HG02885 (cell line): ENCODE measurements around the gene KNOP1.

Experiments
- ATAC-seq: cut with Tn5 transposase; IDR thresholded peaks from one replicate; pipeline ENCODE4 v1.9.1; 2021; ENCODE audit warnings: mild to moderate bottlenecking; ENCODE audit not compliant: unreplicated experiment, poor library complexity

KNOP1 gene

DNA sequence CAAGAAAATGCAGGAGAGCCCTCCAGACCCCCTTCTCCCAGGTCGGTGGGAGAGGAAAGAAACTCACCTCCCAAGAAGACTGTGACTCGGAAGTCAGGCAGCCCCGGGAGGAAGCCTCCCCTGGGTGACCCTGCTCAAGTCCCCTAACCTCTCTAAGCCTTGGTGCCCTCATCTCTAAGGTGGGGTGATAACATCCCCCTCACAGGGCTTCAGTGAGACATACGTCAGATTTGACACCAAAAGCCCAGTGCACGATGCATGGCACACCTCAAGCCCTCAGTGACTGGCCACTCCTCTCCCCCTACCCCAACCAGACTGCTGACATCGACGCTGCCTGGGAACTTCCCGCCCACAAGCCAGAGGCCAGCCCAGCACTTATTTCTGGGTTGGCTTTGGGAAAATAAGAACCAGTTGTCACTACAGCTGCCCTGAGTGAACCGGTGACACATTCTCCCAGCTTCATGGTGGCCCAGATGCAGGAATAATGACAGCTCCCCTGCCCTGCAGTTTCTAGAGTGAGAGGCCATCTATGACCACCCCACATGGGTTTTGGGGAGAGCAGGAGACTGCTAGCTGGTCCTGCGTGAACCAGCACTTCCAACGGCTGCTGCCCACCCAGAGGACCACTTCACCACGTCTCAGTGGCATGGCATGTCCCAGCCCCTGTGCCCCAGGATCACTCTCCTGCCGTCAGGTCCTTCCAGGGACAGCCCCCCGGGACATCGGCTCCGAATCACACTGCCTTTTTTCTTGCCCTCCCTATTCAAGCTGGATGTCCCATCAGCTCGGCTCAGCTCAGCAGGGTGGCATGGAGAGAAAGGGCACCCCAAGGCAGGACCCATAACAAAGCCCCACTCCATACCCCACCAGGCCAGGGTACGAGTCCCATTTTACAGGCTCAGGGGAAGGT is 9.5 kb downstream of the KNOP1 start:
- ATAC-seq, result no peak

DNA sequence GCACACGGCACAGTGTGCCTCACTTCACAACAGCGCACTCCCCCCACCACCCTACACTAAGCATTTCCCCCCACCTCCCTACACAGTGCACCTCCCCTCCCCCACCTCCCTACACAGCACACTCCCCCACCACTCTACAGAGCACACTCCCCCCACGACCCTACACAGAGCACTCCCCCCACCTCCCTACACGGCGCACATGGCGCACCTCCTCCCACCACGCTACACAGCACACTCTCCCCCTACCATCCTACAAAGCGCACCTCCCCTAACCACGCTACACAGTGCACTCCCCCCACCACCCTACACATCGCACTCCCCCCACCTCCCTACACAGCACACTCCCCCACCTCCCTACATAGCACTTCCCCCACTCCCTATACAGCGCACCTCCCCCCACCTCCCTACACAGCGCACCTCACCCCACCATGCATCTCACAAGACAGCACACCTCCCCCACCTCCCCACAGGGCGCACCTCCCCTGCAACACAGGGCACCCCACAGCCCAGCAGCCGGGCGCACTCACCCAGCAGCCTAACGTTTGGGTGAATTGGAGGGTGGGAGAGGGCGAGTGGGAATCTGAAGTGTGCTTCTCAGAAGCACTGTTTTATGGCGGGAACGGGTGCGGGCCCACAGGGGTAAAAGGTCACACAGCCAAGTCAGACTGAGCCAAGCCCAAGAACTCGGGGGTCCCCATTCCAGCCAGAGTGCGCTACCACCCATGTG is 10.3 kb downstream of the KNOP1 start:
- ATAC-seq, result no peak

DNA sequence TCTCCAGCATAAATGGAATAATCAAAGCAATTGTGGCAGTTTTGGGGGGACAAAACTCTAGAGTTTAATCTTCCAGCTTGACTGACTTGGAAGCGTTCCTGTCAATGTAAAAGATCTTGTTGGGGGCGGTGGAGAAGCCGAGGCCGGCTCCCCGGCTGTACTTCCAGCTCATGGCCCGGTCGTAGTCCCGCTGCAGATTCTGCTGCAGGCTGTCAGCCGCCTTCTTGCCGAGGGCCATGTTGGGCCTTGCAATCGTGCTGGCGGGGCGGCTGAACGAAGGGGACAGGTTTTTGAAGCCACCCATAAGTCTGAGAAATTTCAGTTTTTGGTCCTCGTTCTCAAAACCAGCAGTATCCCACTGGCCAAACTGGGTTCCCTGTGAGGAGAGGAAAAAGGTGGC is 11.2 kb downstream of the KNOP1 start:
- no peak for ATAC-seq

DNA sequence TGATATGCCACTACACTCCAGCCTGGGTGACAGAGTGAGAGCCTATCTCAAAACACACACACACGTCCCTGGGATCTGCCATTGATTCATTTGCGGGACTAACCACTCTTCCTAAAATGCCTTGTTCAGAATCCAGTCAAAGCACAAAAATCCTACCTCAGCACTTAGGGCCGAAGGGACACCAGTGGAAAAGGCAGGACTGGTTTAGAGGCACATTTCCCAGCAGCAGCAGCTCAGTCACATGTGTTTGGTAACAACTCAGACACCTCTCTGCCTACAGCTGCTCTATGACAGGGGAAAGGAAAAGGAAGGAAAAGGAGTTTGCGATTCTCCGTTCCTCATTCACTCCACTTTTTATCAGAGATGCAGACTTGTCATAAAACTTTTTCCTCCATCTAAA is 12.2 kb downstream of the KNOP1 start:
- no peak for ATAC-seq

DNA sequence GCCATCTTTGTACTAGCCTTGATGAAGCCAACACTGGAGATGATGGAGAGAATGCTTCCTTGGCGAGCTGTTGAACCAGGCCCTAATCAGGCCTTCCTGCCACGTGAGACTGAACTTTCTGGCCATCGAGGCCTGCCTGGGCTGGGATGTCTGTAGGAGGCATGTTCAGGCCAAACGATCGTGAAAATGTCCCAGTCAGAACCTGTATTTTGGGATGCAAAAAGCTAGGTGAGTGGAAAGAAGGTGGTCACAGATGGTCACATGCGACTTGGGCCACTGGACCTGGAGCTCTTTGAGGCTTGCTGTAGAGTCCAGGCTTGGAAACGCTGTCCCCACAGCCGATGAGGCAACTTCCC is 12.9 kb downstream of the KNOP1 start:
- no peak for ATAC-seq

DNA sequence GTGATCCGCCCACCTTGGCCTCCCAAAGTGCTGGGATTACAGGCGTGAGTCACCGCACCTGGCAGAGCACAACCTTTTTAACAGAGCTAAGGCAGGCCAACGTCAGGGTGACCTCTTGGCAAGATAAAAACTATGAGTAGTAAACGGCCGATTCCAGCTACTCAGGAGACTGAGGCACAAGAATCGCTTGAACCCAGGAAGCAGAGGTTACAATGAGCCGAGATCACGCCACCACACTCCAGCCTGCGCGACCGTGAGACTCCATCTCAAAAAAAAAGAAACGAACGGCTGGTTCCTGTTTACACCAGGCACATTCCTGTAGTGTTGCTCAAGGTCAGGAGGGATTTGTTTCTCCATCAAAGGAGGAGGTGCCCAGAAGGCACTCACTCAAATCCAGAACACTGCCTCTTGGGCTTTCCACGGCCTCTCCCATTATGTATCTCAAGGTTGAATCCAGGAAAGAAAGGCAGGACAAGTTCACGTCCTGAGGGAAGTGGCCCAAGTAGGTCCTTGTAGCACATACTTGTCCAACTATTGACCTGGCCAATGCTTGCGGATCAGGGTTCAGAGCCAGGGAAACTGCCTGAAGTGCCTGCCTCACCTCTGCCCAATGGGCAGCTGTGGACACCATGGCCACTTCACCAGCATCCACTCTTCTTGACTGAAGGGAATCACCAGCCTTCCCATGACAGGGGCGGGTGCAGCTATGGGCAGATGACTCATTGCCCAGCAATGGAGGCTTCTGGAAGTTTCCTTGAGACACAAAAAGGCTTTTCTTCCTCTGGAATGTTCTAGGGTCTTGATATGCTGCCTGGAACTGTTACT is 13.5 kb downstream of the KNOP1 start:
- ATAC-seq, result no peak

DNA sequence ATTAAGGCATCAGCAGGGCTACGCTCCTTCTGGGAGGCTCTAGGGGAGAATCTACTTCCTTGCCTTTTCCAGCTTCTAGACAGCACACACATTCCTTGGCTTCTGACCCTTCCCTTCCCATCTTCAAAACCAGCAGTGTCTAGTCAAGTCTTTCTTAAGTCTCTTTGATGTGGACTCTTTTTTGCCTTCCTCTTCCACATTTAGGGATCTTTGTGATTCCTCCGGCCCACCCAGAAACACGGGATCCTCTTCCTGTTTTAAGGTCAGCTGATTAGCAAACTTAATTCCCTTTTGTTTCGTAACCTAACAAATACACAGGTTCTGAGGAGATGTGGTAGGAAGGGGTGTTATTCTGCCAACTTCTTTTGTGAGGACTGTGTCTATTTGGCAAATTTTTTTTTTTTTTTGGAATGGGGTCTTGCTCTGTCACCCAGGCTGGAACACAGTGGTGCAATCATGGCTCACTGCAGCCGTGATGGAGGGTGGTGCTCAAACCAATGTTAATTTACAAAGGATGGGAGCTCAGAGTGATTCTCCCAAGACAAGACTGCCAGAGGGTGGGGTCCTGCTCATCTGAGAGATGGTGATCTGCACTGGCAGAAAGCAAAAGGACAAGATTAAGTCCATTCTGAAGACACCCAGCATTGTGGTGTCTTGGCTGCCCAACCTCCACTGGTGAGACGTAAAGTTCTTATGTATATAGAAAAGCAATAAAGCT is 14.7 kb downstream of the KNOP1 start:
- ATAC-seq, result no peak

DNA sequence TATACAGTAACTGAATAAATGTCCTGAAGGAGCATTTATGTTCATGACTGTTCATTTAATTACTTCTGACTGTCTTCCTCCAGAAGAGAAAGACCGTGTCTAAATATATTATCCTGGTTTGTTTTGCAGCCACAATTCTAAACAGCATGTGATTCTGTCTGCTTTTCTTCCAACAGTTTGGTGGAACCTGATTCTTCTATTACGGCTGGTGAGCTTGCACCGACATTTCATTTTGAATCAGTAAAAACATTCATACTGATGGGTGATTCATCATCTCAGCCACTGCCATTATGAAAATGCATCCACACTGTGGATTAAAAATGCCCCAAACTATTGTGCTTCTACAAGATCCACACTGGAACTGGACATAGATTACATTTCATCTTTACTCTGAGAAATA is 16.9 kb downstream of the KNOP1 start:
- ATAC-seq, result no peak

DNA sequence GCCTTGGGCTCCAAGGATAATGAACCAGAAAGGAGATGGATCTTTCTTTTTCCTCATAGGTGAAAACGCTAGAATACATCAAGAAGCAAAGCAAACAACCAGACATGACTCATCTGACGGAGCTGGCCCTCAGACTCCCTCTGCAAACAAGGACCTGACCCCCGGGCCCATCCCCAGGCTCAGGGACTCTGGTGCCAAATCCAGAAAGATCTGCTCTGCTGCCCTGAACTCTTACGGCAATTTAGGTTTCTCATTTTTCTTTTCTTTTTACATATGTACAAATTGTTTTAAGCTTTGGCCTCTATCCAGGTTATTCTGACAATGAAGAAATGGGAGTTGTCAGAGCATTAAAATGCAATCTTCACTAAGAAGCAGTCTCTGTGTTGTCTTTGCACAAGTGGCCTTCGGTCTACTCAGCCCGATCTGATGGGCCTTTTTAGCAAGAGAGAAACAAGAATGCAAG is 17.7 kb downstream of the KNOP1 start:
- ATAC-seq, result no peak

DNA sequence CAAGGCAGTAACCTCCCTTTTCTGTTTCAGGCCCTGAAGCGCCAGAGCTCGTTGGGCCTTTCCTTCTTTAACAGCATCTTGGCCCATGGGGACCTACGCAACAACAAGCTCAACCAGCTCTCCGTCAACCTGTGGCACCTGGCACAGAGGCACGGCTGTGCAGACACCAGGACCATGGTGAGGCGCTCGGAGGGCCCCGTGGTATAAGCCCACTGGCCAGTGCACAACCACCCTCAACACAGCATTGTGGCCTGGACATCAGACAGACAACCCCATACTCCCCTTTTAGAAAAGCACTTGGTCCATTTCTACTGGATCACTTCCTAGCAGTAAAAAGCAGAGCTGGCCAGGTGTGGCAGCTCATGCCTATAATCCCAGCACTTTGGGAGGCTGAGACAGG is 18.6 kb downstream of the KNOP1 start:
- no peak for ATAC-seq

DNA sequence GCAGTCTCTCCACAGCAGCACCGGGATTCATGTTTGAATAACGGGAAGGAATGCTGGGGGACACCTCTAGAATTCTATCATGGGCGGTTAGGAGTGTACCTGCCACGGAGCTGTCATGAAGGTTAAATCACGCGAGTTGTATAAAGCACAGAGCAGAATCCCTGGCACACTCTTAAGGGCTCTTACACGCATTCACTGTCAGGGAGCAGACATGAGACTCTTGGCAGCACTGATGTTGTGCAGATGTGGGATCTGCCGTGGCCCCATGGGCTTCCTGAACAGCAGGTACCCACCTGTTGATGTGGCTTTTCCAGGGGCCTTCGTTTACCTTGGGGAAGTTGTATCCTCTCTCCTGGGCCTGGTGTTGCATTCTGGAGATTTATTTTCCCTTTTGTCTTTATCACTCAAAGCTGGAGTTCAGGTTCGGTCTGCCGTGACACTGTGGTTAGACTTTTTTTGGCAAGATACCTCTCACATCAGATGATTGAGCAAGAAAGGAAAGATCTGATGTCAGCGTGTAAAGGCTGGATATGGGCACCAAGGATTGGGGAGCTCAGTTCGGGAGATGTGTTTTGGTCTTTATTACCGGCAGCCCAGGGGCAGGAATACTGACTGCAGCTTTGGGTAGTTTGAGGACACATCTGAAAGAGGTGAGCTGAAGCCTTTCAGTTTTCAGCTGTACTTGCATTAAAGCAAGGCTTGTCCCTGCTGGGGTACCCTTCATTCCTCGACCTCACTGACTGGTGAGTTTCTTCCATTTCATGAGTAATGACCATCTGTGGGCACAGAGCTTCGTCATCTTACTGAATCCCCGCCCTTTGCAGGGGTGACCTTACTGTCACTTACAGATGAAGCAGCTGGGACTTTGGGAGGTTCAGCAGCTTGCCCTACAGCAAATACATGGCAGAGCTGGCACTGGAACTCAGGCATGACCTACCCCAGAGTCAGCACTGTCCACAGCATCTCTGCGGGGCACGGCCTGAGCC is 19.3 kb downstream of the KNOP1 start:
- no peak for ATAC-seq

DNA sequence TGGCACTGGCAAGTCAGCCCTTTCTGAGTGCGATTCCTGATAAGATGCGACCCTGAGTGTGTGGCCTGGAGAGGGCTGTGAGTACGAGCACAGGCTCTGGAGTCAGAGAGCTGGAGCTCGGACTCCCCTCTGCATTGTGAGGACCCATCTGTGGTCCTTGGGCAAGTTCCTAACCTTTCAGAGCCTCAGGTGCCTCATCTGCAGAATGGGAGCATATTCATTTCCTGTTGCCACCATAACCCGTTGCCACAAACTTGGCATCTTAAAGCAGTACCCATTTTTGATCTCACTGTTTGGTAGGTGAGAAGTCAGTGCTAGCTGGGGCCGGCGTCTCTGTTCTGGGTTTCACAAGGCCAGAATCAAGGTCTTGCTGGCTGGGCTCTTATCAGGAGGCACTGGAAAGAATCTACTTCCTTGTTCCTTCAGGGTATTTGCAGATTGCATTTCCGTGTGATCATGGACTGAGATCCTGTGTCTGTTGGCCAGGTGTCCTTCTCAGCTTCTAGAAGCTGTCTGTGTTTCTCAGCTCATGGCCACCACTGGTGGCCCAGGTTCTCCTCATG is 20.2 kb downstream of the KNOP1 start:
- no peak for ATAC-seq

DNA sequence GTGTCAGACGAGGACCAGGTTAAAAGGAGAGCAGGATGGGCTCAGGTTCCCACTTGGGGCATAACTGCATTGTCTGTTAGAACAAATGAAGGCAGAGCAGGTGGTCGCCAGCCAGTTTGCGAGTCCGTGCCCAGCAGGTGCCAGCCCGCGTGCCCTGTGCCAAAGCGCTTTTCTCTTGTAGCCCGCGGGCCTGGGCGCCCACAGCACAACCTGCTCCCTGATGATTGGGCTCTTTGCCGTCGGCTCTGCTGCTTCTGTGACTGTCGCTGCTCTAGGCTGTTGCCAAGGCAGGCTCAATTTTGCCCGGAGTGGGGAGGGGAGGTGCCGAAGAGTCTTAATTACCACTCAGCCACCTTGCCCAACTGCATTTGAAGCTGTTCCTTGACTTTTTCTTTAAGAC is 21.1 kb downstream of the KNOP1 start:
- ATAC-seq, result no peak

DNA sequence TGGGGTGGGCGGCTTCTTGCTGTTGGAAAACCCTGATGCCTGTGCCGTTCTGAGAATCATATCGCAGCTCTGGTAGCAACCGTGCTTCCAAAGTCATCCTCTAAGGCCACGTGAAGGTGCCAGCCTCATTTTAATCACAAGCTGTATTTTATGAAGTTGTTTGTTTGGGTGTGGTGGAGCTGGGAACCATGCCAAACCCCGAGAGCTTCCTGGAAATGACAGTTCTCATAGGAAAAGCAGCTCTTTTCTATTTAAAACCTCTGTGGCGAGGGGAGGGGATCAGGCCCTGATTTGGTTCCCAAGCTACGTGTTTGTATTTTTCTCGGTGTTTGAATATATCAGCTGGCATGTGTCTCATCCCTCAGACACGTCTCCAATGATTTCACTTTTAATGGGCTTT is 21.7 kb downstream of the KNOP1 start:
- no peak for ATAC-seq

DNA sequence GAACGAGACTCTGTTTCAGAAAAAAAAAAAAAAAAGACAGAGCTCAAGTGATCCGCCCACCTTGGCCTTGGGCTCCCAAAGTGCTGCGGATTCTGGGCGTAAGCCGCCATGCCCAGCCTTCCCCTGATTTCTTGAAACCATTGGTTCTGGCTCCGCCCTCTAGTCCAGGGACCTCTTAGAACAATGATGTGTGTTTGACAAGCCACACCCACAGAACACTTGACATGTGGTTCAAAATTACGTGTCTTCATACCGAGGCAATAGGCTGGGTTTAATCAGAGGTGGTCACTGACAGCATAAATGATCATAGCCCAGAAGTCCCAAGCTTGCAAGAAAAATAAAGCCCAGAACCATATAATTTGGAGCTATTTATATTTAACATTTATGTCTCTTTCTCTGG is 23.0 kb downstream of the KNOP1 start:
- ATAC-seq, result no peak

DNA sequence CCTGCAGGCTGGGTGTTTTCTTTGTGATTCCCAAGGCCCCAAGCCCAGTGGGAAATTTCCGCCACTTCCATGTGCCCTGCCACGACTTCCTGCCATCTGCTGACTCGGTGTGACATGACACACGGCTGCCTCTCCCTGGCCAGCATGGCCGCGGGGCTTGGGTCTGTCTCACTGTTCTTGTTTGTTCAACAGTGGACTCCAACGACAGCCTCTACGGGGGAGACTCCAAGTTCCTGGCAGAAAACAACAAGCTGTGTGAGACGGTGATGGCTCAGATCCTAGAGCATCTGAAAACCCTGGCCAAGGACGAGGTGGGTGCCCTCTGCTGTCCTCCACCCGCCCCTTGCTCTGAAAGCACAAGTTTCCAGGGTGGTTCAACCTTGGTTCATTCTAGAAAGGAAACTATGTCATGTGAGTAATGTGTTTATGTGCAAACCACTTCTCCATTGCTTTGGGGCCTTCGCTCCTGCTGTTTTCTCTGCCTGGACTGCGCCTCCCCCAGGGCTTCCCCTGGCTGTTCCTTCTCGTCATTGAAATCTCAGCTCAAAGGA is 26.8 kb downstream of the KNOP1 start:
- no peak for ATAC-seq

DNA sequence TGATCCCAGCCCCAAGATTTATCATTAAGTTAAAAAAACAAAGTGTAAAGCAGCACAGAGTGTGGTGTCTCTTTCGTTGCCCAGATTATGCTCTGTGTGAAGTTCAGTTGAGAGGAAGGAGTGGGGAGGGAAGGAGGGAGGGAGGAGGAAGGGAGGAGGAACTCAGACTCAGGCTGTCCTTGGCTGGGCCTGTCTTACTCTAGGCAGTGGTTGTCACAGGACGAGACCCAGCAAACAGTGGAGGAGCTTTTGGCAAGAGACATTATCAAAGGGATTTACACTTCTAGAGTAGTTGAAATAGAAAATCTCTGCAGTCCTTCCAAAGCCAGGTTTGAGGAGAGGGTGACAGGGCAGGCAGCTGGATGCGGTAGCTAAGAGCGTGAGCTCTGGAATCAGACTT is 27.8 kb downstream of the KNOP1 start:
- no peak for ATAC-seq

DNA sequence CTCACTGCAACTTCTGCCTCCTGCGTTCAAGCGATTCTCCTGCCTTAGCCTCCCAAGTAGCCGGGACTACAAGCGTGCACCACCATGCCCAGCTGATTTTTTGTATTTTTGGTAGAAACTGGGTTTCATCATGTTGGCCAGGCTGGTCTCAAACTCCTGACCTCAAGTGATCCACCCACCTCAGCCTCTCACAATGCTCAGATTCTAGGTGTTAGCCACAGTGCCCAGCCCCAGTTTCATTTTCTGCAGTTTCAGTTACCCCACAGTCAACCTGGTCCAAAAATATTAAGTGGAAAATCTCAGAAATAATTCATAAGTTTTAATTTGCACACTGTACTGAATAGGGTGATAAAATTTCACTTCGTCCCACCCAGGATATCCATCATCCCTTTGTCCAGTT is 28.7 kb downstream of the KNOP1 start:
- ATAC-seq, result no peak
